ENCODE data around the gene PGD.

PGD gene

DNA sequence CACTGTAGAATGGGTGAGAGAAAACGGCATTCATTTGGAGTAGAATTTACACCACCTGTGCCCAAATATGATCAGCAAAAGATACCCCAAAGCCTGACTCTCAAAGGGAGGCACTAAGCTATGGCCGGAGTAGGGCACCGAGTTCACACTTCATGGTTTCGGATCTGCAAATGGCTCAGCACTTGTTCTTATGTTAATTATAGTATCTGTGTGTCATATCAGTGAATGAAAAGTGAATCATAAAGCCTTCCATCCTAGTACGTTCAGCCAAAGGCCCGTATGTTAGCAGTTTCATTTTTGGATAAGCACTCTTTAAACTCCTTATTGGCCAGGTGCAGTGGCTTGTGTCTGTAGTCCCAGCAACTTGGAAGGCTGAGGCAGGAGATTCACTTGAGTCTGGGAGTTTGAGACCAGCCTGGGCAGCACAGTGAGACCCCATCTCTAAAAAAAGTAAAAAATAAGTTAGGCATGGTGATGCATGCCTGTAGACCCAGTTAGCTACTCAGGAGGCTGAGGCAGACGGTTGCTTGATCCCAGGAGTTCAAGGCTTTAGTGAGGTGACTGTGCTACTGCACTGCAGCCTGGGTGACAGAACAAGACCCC is 46.0 kb downstream of the PGD start:
- no peak overlapping the region for H3K4me3 ChIP-seq (ENCODE audit: low read depth, low read length)
- TF ChIP-seq POLR2A (IDR thresholded peaks at IDR 0.05; ENCODE audit: extremely low read depth, insufficient read length) (no peak), MYC (IDR thresholded peaks at IDR 0.05; ENCODE audit: low read depth, low read length) (no peak)
- TF ChIP-seq, protein P1, sequence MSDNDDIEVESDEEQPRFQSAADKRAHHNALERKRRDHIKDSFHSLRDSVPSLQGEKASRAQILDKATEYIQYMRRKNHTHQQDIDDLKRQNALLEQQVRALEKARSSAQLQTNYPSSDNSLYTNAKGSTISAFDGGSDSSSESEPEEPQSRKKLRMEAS (IDR thresholded peaks at IDR 0.05; ENCODE audit: low read depth, low read length) = no peak
- TF ChIP-seq, protein P2, sequence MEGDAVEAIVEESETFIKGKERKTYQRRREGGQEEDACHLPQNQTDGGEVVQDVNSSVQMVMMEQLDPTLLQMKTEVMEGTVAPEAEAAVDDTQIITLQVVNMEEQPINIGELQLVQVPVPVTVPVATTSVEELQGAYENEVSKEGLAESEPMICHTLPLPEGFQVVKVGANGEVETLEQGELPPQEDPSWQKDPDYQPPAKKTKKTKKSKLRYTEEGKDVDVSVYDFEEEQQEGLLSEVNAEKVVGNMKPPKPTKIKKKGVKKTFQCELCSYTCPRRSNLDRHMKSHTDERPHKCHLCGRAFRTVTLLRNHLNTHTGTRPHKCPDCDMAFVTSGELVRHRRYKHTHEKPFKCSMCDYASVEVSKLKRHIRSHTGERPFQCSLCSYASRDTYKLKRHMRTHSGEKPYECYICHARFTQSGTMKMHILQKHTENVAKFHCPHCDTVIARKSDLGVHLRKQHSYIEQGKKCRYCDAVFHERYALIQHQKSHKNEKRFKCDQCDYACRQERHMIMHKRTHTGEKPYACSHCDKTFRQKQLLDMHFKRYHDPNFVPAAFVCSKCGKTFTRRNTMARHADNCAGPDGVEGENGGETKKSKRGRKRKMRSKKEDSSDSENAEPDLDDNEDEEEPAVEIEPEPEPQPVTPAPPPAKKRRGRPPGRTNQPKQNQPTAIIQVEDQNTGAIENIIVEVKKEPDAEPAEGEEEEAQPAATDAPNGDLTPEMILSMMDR (IDR thresholded peaks at IDR 0.05; ENCODE audit: low read depth, low read length) = no peak
- no peak for DNase-seq (ENCODE audit: low read depth)

DNA sequence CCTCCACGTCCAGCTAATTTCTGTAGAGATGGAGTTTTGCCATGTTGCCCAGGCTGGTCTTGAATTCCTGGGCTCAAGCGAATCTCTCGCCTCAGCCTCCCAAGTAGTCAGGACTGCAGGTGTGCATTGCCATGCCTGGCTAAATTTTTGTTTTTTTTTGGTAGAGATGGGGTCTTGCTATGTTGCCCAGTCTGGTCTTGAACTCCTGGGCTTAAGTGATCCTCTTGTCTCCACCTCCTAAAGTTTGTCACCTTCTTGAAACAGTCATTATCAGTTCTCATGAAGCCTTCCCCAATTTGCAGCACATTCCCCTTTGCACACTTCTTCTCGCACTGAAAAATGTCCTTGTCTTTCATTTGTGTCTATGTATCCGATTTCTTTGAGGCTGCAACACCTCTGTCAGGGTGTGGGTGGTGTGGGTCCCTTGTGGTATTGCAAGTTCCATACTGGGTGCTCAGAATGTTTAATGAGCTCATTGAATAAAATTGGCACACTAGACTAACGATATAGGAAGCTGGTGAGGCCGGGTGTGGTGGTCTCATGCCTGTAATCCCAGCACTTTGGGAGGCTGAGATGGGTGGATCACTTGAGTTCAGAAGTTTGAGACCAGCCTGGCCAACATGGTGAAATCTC is 48.0 kb downstream of the PGD start:
- TF ChIP-seq, protein P2 (IDR thresholded peaks at IDR 0.05; ENCODE audit: low read depth, low read length) = no peak
- TF ChIP-seq MYC (IDR thresholded peaks at IDR 0.05; ENCODE audit: low read depth, low read length) (no peak), POLR2A (IDR thresholded peaks at IDR 0.05; ENCODE audit: extremely low read depth, insufficient read length) (no peak)
- TF ChIP-seq, protein P1 (IDR thresholded peaks at IDR 0.05; ENCODE audit: low read depth, low read length) = no peak
- H3K4me3 ChIP-seq (ENCODE audit: low read depth, low read length) = no peak overlapping the region
- DNase-seq (ENCODE audit: low read depth) = no peak

DNA sequence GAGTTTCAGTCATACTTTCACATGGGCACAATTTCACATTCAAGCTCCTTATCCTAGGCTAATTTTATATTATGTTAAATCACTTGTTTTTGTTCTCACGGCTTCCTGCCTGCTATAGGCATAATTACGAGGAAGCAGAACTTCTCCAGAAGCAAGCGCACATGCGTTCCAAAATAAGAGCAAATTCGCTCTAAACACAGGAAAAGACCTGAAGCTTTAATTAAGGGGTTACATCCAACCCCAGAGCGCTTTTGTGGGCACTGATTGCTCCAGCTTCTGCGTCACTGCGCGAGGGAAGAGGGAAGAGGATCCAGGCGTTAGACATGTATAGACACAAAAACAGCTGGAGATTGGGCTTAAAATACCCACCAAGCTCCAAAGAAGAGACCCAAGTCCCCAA is 50.9 kb downstream of the PGD start, which contains the start of gene CORT:
TSS of gene CORT (plus strand) at position 281 of the 400 bp plus-strand sequence. CDS start 193 bp downstream, outside the sequence.
- no peak within 1 kb of the TSS for H3K4me3 ChIP-seq (ENCODE audit: low read depth, low read length)
- no peak for TF ChIP-seq POLR2A (IDR thresholded peaks at IDR 0.05; ENCODE audit: extremely low read depth, insufficient read length)
- TF ChIP-seq, protein P1 (IDR thresholded peaks at IDR 0.05; ENCODE audit: low read depth, low read length) = no peak
- no peak for TF ChIP-seq MYC (IDR thresholded peaks at IDR 0.05; ENCODE audit: low read depth, low read length)
- TF ChIP-seq, protein P2 (IDR thresholded peaks at IDR 0.05; ENCODE audit: low read depth, low read length) = no peak
- no peak for DNase-seq (ENCODE audit: low read depth)

DNA sequence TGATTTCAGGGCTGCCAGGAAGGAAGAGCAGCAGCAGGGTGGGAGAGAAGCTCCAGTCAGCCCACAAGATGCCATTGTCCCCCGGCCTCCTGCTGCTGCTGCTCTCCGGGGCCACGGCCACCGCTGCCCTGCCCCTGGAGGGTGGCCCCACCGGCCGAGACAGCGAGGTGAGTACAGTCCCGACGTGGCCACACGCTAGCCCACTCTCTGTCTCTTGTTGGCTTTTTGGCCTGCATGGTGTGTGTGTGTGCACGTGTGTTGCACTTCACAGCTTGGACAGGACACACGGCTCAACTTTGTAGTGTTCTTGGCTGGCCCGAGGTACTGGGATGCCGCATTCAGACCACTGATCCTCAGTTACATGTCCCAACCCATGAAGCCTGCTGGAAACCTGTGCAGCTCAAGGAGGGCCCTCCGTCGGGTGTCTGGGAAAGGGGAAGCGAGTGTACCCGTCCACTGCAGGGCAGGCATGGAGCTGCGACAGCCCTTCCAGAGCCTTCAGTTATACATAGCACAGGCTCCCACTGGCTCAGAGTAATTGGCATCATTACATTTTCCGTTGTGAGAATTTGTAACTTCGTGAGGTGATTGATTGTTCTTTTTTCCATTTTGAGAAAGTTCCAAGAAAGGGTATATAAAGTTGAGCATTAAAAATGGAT is 51.4 kb downstream of the PGD start:
- no peak for DNase-seq (ENCODE audit: low read depth)
- H3K4me3 ChIP-seq (ENCODE audit: low read depth, low read length) = no peak overlapping the region
- TF ChIP-seq, protein P1 (IDR thresholded peaks at IDR 0.05; ENCODE audit: low read depth, low read length) = no peak
- TF ChIP-seq POLR2A (IDR thresholded peaks at IDR 0.05; ENCODE audit: extremely low read depth, insufficient read length) = no peak
- no peak for TF ChIP-seq MYC (IDR thresholded peaks at IDR 0.05; ENCODE audit: low read depth, low read length)
- TF ChIP-seq, protein P2 (IDR thresholded peaks at IDR 0.05; ENCODE audit: low read depth, low read length) = no peak

DNA sequence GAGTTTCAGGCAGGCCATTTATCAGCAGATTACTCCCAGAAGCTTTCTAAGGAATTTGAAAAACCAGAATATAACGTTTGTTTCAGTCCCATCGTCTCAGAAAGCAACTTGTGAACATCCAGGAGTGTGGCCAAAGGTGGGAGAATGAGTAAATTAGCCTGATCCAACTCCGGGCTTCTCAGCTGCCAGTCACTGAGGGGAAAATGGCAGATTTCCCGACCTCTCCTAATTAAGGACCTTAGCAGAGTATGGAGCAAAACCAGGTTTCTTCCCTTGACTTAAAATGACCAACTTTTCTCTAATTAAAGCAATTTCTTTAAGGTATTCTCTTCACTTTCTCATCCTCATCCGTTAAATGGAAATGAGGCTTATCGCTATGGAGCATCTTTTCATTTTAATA is 52.0 kb downstream of the PGD start:
- no peak for DNase-seq (ENCODE audit: low read depth)
- TF ChIP-seq MYC (IDR thresholded peaks at IDR 0.05; ENCODE audit: low read depth, low read length) = no peak
- TF ChIP-seq, protein P1 (IDR thresholded peaks at IDR 0.05; ENCODE audit: low read depth, low read length) = no peak
- TF ChIP-seq, protein P2 (IDR thresholded peaks at IDR 0.05; ENCODE audit: low read depth, low read length) = no peak
- no peak overlapping the region for H3K4me3 ChIP-seq (ENCODE audit: low read depth, low read length)
